Caco-2 (cell line): ENCODE measurements around the gene SMKR1. TPM values are rescaled to one million over a fixed set of nuclear protein-coding genes. Genes with fewer than 3 reads are reported as not detected.

ENCODE experiments used
- BruUV-seq: library from RNA; stranded (reverse); fragments of 400-500 nt; replicated peaks from 2 replicates; lab custom pipeline; 2021; lab: Mats Ljungman, UMichigan
- CTCF ChIA-PET: fragments of 300-600 bp; sonication (Branson Sonifier 250); formaldehyde crosslinking; loops from one replicate; lab custom pipeline; 2022; ENCODE audit warnings: antibody characterized with exemption; lab: Charles Lee
- POLR2A ChIA-PET: fragments of 300-600 bp; sonication (Branson Sonifier 250); formaldehyde crosslinking; loops from one replicate; lab custom pipeline; 2022; ENCODE audit warnings: antibody characterized with exemption; lab: Charles Lee
- DNase-seq, 2 experiments: peaks; one replicate each; pipeline versions ENCODE4 v3.0.0 to v3.0.0-alpha.2; 2020 to 2022
- H3K27me3 ChIP-seq: replicated peaks from 2 replicates; pipeline ENCODE4 v1.6.0; 2011; ENCODE audit warnings: low read length; ENCODE audit not compliant: control insufficient read depth, insufficient read depth
- H3K36me3 ChIP-seq: 2 replicates; pipeline ENCODE4 v1.5.1; 2011; ENCODE audit warnings: low read length; ENCODE audit not compliant: control insufficient read depth, insufficient read depth
- H3K4me1 ChIP-seq: fragments of 250-450 bp; sonication (Bioruptor Pico); 2 replicates; pipeline ENCODE4 v1.5.1; 2020; ENCODE audit warnings: mild to moderate bottlenecking
- H3K4me3 ChIP-seq: 2 replicates; pipeline ENCODE4 v1.5.1; 2011; ENCODE audit warnings: low read depth, mild to moderate bottlenecking, control low read depth, low read length
- H3K9me3 ChIP-seq: fragments of 250-450 bp; sonication (Bioruptor Pico); 2 replicates; pipeline ENCODE4 v1.5.1; 2020; ENCODE audit warnings: mild to moderate bottlenecking, moderate library complexity
- H3K27ac Mint-ChIP-seq: one replicate; pipeline ENCODE4 v1.8.0; 2022; ENCODE audit warnings: mixed read lengths; ENCODE audit not compliant: unreplicated experiment
- H3K27me3 Mint-ChIP-seq: one replicate; pipeline ENCODE4 v1.8.0; 2022; ENCODE audit warnings: mixed read lengths; ENCODE audit not compliant: insufficient read depth, unreplicated experiment
- H3K36me3 Mint-ChIP-seq: one replicate; pipeline ENCODE4 v1.8.0; 2022; ENCODE audit warnings: mild to moderate bottlenecking, mixed read lengths; ENCODE audit not compliant: insufficient read depth, unreplicated experiment
- H3K4me1 Mint-ChIP-seq: one replicate; pipeline ENCODE4 v1.8.0; 2022; ENCODE audit warnings: low read depth, mixed read lengths; ENCODE audit not compliant: unreplicated experiment
- H3K4me3 Mint-ChIP-seq: one replicate; pipeline ENCODE4 v1.8.0; 2022; ENCODE audit warnings: mild to moderate bottlenecking, moderate library complexity, mixed read lengths; ENCODE audit not compliant: unreplicated experiment
- H3K9me3 Mint-ChIP-seq: one replicate; pipeline ENCODE4 v1.8.0; 2022; ENCODE audit warnings: mixed read lengths; ENCODE audit not compliant: unreplicated experiment
- CTCF ChIP-seq, 2 experiments: fragments of 200-600 bp in 1 of 2; IDR thresholded peaks; 1 replicate in 1 of 2; 2 replicates in 1 of 2; pipeline versions ENCODE4 v1.5.1 to v1.8.0; 2011 to 2022; ENCODE audit warnings: antibody characterized with exemption in 1 of 2, control low read depth in 1 of 2, inconsistent platforms in 1 of 2, low read depth in 1 of 2, low read length in 1 of 2, mild to moderate bottlenecking in 1 of 2, moderate library complexity in 1 of 2; ENCODE audit not compliant: insufficient read depth in 1 of 2, severe bottlenecking in 1 of 2, unreplicated experiment in 1 of 2
- intact Hi-C: fragments of 100-400 bp; cut with micrococcal nuclease; formaldehyde crosslinking; loops from one replicate; pipeline ENCODE4 v1.10.0; 2022; ENCODE audit not compliant: unreplicated experiment
- total RNA-seq: library from RNA; stranded (reverse); gene quantifications from 2 replicates; pipeline ENCODE4 v1.2.3, GENCODE V29; 2022

Gene SMKR1
- total RNA-seq, 1 experiment from 2014 or later, result not detected

GRCh38 chr7:129553899-129554461 lies 51.6 kb downstream of the SMKR1 start:
- ChIA-PET POLR2A (no interaction called here), CTCF (no interaction called here)
- no TSS peak for BruUV-seq
- no peak for TF ChIP-seq CTCF (IDR thresholded peaks at IDR 0.05; ENCODE audit: insufficient read depth in 1 of 2, low read depth in 1 of 2, low read length in 1 of 2, severe bottlenecking in 1 of 2, unreplicated experiment in 1 of 2)
- Histone ChIP-seq H3K4me3 (no peak overlapping the region), H3K36me3 (no peaks in the 10 kb centered on the region), H3K27me3 (no peaks in the 10 kb centered on the region), H3K9me3 (no peaks in the 10 kb centered on the region), H3K4me1 (no peaks in the 10 kb centered on the region)
- Mint-ChIP-seq H3K4me1 (no peaks in the 10 kb centered on the region), H3K9me3 (no peaks in the 10 kb centered on the region), H3K4me3 (no peak overlapping the region), H3K27ac (no peak overlapping the region), H3K27me3 (peaks cover 3% of the 10 kb centered on the region), H3K36me3 (no peaks in the 10 kb centered on the region)
- intact Hi-C loops, result no loop called here
- no peak for DNase-seq

GRCh38 chr7:129556607-129557133 lies 54.3 kb downstream of the SMKR1 start:
- no peak for TF ChIP-seq CTCF (IDR thresholded peaks at IDR 0.05; ENCODE audit: insufficient read depth in 1 of 2, low read depth in 1 of 2, low read length in 1 of 2, severe bottlenecking in 1 of 2, unreplicated experiment in 1 of 2)
- H3K4me3 ChIP-seq, result no peak overlapping the region
- DNase-seq, result no peak
- POLR2A ChIA-PET, result no interaction called here
- no peaks in the 10 kb centered on the region for H3K9me3 ChIP-seq
- Mint-ChIP-seq H3K27ac (no peak overlapping the region), H3K9me3 (no peaks in the 10 kb centered on the region), H3K36me3 (no peaks in the 10 kb centered on the region), H3K4me1 (peaks cover 11% of the 10 kb centered on the region), H3K4me3 (no peak overlapping the region), H3K27me3 (peaks cover 3% of the 10 kb centered on the region)
- BruUV-seq, result no TSS peak
- CTCF ChIA-PET, result no interaction called here
- intact Hi-C loops, result no loop called here
- no peaks in the 10 kb centered on the region for H3K4me1 ChIP-seq
- H3K36me3 ChIP-seq, result no peaks in the 10 kb centered on the region
- H3K27me3 ChIP-seq, result no peaks in the 10 kb centered on the region

- H3K4me3 ChIP-seq, result no peak overlapping the region
- CTCF ChIA-PET, result no interaction called here
- no peak for TF ChIP-seq CTCF (IDR thresholded peaks at IDR 0.05; ENCODE audit: insufficient read depth in 1 of 2, low read depth in 1 of 2, low read length in 1 of 2, severe bottlenecking in 1 of 2, unreplicated experiment in 1 of 2)
- DNase-seq, result no peak
- Mint-ChIP-seq H3K9me3 (no peaks in the 10 kb centered on the region), H3K36me3 (no peaks in the 10 kb centered on the region), H3K4me1 (peaks cover 11% of the 10 kb centered on the region), H3K4me3 (no peak overlapping the region), H3K27ac (no peak overlapping the region), H3K27me3 (peaks cover 3% of the 10 kb centered on the region)
- H3K4me1 ChIP-seq, result no peaks in the 10 kb centered on the region
- H3K9me3 ChIP-seq, result no peaks in the 10 kb centered on the region
- BruUV-seq, result no TSS peak
- no peaks in the 10 kb centered on the region for H3K27me3 ChIP-seq
- POLR2A ChIA-PET, result no interaction called here
- intact Hi-C loops, result no loop called here
- no peaks in the 10 kb centered on the region for H3K36me3 ChIP-seq
Observed at GRCh38 chr7:129557686-129558481, 55.6 kb downstream of the SMKR1 start.
